NCI-H345 (cell line): ENCODE results near the gene UGP2.
"Not testable (repeated sequence)": the region's sequence is repeated elsewhere in the genome, so short reads cannot be mapped to it uniquely, and the experiment has no call there.

ENCODE experiments used
- DNase-seq: peaks from one replicate; lab custom pipeline; 2025; lab: John Stamatoyannopoulos, UW

The UGP2 gene

DNA sequence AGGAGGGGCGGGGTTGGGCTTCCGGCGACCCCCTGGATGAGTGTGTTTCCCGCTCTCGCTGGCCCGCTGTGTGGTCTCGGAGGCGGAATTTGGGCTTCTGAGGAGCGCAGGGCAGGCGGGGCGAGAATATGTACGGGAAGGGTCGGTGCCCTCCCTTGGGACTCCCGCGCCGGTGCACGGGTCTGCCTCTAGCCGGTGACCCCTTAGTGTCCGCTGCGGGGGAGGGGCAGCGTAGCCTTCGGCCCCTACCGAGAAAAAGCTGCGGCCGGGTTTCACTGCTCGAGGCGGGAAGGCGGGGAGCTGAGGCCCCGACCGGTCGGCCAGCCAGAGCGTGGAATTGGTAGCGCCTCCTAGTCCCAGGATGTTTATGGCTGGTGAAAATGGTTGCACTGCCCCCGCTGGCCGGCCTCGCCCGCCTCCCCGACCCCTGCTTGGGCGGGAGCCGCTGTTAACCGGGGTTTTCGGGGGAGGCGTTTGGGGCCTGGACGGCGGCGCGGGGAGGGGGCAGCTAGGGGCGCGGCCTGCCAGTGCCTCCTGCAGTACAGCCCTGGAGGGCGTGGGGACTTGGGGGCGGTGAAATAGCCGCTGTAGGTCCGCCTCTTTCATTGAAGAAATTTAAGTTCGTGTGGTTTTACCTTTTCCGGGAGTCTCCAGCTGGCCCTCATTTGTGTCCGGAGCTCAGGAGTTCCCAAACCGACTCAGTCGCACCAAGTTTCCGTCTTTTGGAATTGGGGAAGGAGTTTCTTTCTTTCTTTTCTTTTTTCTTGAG is at the start of gene UGP2:
Gene UGP2 (plus strand): TSS at position 643 of the 769 bp plus-strand sequence. CDS start 290 bp downstream, outside the sequence.
- peak; percentile 92 for DNase-seq

DNA sequence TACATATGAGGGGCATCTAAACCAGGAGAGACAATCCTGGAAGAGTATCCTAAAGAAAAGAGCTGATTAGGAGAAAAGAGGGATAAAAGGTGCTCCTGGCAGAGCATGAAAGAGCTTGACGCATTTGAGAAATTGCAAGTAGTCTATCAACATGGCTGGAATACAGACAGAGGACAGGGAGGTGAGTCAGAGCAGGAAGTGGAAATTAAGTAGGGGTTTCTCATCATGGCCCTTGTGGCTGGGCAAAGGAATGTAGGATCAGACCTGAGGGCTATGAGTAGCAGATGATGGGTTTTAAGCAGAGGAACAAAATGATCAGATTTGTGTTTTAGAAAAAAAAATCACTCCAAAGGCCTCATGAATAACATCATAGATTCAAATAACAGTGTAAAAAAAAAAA is 49.2 kb upstream of the UGP2 start:
- no peak for DNase-seq

DNA sequence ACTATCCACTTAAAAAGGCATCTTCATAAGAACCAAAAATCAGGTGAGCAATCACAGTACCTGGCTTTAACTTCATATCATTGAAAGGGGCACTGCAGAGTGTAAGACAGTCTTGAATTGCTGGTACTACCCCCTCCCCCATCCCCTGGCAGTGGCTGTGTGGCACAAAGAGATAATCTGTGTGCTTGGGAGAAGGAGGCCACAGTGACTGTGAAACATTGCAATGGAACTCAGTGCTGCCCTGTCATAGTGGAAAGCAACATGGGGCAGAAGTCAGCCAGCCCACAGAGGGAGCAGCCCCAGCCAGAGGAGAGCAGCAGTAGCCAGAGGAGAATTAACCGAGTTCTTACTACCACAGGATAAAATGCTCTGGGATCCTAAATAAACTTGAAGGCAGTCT is 45.3 kb upstream of the UGP2 start:
- no peak for DNase-seq

DNA sequence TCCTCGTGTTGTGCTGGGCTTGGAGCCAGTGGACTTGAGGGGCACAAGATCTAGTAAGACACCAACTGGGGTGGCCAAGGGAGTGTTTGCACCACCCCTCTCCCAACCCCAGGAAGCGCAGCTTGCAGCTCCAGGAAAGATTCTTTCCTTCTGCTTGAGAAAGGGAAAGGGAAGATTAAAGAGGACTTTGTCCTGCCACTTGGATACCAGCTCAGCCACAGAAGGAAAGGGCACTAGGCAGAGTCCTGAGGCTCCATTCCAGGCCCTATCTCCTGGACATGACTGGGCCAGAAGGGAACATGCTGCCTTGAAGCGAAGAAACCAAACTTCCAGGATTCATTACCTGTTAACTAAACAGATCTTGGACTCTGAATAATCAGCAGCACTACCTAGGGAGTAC is 44.9 kb upstream of the UGP2 start:
- DNase-seq: no peak

DNA sequence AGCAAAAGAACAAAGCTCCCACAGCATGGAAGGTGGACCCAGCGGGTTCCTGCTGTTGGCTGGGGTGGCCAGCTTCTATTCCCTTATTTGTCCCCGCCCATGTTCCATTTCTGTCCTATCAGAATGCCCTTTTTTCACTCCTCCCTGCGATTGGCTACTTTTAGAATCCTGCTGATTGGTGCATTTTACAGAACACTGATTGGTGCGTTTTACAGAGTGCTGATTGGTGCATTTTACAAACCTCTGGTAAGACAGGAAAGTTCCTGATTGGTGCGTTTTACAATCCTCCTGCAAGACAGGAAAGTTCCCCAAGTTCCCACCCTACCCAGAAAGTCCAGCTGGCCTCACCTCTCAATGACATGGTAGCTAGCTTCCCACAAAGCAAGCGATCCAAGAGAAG is 40.2 kb upstream of the UGP2 start:
- no peak for DNase-seq

DNA sequence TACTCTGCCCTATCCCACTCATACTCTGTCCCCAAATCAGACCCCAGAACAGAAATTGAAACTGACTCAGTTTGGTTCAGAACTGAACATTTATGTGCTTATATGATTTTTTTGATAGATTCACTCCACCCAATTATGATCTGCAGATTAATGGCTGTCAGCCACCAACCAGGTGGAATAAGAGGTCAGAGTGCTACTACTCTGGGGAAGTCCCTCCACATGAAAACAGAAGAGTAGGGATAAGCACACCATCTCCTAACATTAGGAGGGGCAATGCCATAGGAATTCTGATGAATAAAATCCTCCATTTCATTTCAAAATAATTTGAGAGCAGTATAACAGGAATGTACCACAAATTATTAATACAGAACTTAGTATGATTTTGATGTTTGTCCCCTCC is 36.3 kb upstream of the UGP2 start:
- DNase-seq: no peak

DNA sequence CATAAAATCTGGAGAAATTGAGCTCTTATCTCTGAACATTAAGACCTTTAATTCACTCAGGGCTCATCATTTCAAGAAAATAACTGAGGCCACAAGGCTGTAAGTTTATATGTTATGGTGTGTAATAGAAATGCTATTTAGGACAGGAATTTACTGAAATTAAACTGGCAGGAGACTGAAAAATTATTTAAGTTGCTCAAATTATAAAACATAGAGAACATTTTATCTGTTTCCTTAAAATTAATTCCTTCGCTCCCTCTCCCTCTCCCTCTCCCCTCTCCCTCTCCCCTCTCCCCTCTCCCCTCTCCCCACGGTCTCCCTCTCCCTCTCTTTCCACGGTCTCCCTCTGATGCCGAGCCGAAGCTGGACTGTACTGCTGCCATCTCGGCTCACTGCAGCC is 33.7 kb upstream of the UGP2 start:
- not testable (repeated sequence) for DNase-seq

DNA sequence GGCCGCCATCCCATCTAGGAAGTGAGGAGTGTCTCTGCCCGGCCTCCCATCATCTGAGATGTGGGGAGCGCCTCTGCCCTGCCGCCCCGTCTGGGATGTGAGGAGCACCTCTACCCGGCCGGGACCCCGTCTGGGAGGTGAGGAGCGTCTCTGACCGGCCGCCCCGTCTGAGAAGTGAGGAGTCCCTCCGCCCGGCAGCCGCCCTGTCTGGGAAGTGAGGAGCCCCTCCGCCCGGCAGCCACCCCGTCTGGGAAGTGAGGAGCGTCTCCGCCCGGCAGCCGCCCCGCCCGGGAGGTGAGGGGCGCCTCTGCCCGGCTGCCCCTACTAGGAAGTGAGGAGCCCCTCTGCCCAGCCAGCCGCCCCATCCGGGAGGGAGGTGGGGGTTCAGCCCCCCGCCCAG is 32.8 kb upstream of the UGP2 start:
- not testable (repeated sequence) for DNase-seq

DNA sequence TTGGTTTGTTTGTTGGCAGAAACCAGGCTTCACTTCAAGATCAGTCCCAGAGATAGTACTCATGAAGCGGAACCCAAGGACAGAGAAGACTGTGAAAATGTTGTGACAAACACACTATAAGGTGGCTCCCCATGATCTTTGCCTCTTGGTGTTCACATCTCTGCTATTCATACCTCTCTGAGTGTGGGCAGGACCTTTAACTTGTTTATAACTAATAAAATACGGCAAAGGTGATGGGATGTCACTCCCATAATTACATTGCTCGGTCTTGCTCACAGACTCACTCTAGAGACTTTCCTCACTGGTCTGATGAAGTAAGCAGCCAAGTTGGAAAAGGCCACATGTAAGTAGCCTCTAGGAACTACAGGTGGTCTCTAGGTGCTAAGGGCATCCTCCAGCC is 30.6 kb upstream of the UGP2 start:
- DNase-seq: no peak

DNA sequence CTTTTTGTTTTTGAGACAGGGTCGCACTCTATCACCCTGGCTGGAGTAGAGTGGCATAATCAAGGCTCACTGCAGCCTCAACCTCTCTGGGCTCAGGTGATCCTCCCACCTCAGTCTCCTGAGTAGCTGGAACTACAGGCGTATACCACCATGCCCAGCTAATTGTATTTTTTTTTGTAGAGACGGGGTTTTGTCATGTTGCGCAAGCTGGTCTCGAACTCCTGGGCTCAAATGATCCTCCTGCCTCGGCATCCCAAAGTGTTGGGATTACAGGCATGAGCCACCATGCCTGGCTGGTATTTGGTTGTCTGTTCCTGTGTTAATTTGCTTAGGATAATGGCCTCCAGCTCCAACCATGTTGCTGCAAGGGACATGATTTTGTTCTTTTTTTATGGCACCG is 29.8 kb upstream of the UGP2 start:
- not testable (repeated sequence) for DNase-seq

DNA sequence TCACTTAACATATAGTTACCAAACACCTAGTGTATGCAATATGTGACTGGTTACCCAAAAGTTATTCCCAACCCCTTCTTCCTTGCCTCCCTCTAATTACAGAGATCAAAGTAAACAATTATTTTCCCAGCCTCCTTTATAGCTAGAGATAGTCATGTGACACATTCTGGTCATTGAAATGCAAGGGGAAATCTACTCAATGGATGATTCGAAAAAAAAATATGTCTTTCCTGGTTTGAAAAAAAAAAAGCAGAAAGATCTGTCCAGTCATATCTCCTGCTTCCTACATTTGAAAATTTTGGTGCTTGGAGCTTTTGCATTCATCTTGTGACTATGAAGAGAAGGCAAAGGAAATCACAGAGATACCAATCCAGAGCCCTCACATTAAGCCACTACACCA is 27.6 kb upstream of the UGP2 start:
- no peak for DNase-seq

DNA sequence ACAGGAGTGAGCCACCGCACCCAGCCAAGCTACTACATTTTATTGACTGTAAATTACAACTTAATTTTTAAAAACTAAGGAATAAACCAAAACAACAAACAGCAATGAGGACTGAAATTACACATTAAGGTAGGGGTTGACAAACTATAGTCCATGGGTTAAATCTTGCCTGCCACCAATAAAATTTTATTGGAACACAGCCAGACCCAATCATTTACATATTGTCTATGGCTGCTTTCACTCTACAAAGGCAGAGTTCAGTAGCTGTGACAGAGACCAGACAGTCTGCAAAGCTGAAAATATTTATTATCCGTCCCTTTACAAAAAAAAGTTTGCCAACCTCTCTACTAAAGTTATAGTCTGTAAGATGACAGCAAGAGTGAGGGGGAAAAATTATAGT is 24.3 kb upstream of the UGP2 start:
- DNase-seq: no peak

DNA sequence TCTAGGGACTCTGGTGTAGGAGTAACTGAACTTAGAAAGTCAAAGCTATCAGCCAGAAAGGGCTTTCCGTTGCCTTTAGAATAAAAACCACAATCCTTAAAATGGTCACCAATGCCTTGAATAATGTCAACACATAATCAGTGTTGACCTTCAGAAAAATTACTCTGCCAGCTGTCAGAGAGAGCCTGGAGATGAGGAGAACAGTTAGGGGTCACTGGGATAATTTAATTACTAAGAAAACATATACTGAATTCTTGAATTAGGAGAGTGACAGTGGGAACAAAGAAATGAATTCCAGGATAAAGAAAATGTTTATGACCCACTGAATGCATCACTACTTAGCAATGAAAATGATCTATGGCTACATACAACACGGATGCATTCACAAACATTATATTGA is 23.4 kb upstream of the UGP2 start:
- no peak for DNase-seq

DNA sequence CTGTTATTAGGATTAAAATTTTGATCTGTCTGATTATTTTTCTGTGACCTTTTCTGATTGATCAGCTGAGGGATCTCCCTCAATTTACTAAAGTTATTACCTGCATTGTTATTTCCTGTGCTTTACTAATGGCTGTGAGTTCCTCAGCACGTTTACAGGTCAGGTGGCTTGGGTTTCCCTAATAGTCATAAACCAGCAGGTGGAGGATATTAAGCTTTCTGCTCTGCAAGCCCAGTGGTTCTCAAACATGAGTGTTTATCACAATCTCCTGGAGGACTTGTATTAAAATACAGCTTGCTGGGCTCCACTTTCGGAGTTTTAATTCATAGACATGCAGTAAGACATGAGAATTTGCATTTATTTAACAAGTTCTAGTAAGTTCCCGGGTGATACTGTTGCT is 22.4 kb upstream of the UGP2 start:
- no peak for DNase-seq

DNA sequence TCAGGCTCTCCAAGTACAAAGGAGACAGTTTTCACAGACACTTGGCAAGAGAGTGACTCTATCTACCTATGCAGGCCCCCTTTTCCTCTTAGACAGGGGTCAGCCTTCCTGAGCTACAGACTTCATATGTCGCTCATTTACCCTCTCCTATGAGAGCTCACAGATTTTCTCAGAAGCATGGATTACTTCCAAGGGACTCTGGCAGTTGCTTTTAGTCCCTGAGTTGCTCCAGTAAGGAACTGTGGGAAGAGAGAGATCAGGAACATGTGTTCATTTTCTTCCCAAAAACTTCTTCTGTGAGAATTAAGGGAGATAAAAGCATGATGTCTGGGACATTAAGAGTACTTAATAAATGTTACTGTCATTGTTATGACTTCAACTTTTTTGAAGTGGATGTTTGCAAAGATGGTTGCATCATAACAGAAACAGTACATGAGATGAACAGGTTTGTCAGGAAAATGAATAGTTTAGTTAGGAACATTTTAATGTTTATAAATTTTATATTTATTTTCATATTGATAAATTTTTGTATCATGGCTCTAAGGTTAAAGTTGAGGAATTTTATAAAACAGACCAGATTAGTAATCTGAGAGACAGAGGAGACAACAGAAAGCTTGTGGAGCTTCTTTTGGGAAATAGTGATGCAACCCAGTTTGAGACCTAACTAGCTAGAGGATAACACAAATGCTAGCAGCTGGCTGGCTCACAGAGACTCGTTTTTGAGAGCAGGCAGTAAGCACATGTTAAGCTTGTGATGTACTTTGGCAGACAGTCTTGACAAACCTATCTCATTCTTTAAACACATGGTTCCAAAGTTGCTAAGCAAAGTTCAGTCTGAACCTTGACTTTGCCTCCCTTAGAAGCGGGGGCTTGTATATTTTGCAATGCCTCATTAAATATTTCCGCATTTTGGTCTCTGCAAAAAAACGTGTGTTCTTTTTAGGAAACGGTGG is 21.7 kb upstream of the UGP2 start:
- no peak for DNase-seq

DNA sequence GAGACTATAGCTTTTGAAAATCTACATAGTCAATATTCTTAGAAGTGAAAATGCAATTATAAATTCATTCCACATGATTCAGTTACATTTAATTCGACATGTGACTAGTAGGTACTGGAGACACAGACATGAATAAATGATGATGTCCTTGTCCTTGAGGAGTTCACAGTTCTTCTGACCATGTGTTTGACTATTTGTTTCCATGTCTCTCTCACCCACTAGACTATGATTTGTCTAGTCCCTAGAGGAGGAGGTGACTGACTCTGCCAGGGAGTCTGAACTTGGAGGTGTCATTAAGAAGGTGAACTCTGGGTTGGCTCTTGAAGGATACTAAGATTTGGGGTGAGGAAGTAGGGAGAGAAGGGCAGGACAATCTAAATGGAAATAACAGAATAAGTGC is 20.7 kb upstream of the UGP2 start:
- DNase-seq: no peak

DNA sequence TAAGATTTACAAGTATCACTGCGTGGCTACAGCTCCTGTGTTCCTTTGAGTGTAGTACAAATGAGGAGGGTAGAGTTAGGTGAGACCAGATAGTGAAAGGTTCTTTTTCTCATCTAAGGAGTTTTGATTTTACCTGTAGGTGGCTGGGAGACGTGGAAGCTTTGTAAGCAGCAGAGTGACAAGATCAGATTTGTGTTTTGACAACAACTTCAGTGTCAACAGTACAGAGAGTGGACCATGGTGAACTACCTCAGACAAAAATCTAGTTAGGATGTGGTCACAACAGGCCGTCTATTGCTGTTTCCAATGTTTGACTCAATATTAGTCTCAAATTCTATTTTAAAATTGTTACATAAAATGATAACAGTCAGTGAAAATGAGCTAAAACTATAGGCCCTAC is 20.3 kb upstream of the UGP2 start:
- no peak for DNase-seq

DNA sequence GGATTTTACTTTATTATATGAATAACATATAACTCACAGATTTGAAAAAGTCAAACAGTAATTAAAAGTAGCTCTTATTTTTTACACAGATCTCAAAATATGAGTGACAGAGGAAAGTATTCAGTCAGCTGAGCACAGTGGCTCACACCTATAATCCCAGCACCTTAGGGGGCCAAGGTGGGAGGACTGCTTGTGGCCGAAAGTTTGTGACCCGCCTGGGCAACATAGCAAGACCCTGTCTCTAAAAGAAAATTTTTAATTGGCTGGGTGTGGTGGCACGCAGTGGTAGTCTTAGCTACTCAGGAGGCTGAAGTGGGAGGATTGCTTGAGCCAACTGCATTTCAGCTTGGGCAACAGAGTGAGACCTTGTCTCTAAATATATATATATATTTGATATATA is 19.2 kb upstream of the UGP2 start:
- DNase-seq: no peak

DNA sequence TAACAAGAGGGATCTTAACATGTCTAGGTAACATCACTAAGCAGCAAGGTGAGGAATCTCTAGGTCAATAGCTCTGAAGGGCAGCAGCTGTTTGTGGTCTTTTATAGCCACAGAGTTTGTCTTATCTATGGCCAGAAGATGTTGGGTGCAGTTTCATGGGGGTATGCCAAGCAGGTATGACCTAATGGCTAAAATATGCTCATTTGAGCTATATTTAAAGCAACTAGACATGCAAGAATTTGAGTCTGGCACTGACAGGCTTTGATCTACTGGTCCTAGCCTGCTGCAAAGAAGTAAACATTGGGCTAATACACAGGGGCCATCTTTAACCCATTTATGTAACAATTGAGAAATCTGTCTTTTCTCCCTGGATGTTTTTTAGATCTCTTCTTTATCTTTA is 13.9 kb upstream of the UGP2 start:
- no peak for DNase-seq

DNA sequence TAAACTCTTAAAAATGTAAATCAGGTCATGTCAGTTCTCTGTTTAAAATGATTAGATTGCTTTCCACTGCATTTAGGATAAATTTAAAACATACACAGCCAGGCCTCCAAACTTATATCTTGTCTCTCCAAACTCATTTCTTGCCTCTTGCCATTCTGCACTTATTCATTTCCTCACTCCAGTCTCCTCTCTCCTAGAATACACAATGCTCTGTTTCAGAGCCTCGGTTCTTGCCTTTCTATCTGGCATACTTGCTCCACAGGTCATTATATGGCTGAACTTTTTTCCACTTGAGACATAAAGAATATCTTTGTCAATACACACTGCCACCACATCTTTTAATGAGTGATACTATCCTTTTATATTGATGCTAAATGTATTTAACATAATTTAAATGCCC is 10.5 kb upstream of the UGP2 start:
- no peak for DNase-seq

DNA sequence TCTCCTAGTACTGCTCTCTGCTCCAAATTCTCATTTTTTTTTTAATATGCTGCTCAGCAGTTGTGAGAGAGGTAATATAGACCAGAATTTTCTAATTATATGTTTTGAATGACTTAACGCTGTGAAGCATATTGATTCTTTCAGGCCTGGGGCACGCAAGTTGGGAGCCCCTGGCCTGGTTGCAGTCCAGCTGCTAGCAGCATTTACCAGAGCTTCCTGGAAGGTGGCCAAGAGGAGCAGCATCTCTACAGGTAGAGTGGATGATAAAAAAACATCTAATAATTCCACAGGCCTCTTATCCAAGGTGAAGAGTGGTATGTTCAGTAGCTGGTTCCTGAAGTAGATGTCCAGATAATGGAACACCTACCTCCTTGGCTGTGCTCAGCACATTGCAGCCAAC is 7.3 kb upstream of the UGP2 start:
- peak; percentile 74 for DNase-seq

DNA sequence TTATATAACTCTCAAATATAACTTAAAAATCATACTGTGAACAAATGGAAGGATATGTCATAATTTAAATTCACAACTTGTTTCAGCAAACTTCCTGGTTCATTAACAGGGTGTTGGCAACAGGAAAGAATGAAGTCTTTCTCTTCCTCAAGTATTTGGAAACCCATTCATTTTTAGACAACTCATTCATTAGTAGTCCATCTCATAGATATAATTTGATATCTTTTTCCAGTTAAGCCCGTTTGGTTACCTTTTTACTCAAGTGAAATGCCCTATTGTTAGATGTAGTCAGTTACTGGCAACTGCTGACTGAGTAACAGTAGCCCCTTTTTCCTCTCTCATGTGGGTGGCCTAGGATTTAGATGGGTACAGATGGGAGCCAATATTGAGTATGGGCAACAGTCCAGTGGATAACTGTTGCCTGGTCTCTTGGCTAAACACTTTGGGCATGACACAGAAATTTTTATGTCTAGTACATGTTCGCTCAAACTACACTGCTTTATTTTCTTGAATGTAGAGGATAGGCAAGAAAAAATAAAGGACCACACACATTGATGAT is 4.6 kb upstream of the UGP2 start:
- no peak for DNase-seq
